IPS-15b (cell line): ENCODE data around the gene MRNIP.

Experiments used
- H3K27me3 ChIP-seq: one replicate; pipeline ENCODE4 v1.6.1; 2013; ENCODE audit warnings: low read length; ENCODE audit not compliant: control insufficient read depth, insufficient read depth
- H3K36me3 ChIP-seq: one replicate; pipeline ENCODE4 v1.6.1; 2013; ENCODE audit warnings: low read length; ENCODE audit not compliant: control insufficient read depth, insufficient read depth
- H3K4me1 ChIP-seq: one replicate; pipeline ENCODE4 v1.6.1; 2013; ENCODE audit warnings: mild to moderate bottlenecking, low read length; ENCODE audit not compliant: control insufficient read depth, insufficient read depth
- H3K4me3 ChIP-seq: one replicate; pipeline ENCODE4 v1.5.1; 2013; ENCODE audit warnings: low read depth, low read length
- H3K9ac ChIP-seq: one replicate; pipeline ENCODE4 v1.6.1; 2013; ENCODE audit warnings: low read depth, mild to moderate bottlenecking, low read length
- H3K9me3 ChIP-seq: one replicate; pipeline ENCODE4 v1.6.1; 2013; ENCODE audit warnings: mild to moderate bottlenecking, low read length; ENCODE audit not compliant: control insufficient read depth, insufficient read depth

Gene MRNIP

DNA sequence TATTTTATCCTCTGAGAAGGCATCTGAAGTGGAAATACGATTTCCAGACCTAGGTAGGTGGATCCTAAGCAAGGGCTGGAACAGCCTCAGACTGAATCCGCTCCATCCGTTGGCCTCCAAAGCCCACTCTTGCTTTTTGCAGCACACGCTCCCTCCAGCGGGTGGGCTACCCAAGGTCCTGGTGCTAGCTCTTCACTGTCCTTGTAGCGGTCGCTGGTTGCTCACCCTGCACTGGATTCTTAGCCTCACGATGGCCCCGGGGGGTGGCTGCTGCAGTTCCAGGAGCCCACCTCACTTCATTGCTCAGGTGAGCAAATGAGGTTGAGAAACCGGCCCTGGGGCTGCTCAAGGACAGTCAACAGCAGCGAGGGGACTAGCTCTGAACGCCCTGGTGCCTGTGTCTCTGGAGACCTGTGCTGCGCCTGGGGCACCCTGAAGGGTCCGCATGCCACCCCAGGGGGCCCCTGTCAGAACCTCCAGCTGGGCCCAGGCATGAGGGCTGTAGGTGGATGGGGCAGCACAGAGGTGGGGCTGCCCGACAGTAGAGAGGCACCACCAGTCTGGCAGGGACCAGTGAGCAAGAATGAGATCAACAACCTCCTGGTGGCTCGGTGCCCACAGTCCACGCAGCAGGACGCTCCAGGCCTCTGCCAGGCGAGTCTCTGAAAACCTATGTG is 56.3 kb downstream of the MRNIP start:
- Histone ChIP-seq H3K27me3 (no peaks in the 10 kb centered on the region), H3K9ac (no peak overlapping the region), H3K9me3 (no peaks in the 10 kb centered on the region), H3K4me1 (peaks cover 6% of the 10 kb centered on the region), H3K36me3 (peaks cover 23% of the 10 kb centered on the region), H3K4me3 (no peak overlapping the region)

DNA sequence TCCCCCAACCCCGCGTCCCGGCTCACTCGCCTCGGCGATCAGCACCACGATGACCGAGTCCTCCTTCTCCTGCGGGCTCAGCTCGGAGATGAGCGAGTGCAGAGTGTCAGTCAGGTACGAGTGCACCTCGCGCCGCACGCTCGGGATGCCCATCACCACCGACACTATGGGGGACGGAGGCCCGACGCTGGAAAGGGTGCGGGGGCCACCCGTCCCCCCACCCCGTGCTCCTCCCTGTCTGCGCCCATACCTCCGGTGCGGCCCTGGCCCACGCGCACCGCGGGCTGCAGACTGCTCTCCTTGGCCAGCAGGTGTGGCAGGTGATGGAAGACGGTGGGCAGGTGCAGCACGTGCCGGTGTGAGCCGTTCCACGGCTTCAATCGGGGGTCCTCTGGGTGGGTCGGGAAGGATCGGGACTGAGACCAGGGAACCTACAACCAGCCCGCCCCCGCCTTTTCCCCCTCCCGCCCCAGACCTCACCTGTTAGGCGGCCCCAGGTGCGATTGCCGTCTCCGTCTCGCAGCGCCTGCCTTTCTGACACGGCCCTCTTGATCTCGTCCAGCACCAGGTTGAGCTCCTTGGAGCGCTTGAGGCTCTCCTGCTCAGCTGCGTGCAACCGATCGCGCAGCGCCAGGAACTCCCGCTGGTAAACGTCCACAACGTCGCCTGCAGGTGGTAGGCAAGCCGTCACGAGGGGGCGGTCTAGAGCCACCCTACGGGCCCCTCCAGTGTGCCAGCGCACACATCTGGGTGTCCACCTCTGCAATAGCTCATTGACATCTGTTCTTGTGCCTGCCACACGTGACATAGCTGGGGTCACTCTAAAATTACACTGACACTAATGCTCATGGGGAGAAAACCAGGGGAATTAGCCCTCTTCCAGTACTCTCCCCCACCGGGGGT is 57.1 kb downstream of the MRNIP start:
- H3K4me1 ChIP-seq, result peaks cover 6% of the 10 kb centered on the region
- no peak overlapping the region for H3K9ac ChIP-seq
- no peaks in the 10 kb centered on the region for H3K9me3 ChIP-seq
- H3K36me3 ChIP-seq, result peaks cover 23% of the 10 kb centered on the region
- no peaks in the 10 kb centered on the region for H3K27me3 ChIP-seq
- H3K4me3 ChIP-seq, result no peak overlapping the region

DNA sequence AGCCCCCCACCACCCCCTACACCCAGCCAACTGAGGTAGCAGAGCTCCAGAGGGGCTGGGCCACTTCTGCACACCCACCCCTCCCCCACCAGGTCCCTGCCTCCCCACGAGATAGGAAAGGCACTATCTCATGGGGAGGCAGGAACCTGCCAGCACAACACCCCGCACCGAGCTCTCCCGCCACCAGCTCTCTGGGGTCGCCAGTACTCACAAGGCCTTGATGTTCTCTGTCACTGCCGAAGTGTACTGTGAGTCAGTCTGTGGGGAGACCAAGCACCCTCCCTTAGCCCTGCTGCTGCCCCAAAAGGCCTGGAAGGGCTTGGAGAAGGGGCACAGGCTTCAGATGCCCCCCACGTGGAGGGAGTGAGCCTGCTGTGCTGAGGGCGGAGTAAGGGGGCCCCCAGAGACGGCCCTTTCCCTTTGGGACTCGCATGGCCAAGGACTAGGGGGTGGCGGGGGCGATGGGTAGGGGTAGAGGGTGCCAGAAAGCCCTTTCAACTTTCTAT is 57.9 kb downstream of the MRNIP start:
- Histone ChIP-seq H3K4me3 (no peak overlapping the region), H3K4me1 (peaks cover 6% of the 10 kb centered on the region), H3K9me3 (no peaks in the 10 kb centered on the region), H3K27me3 (no peaks in the 10 kb centered on the region), H3K9ac (no peak overlapping the region), H3K36me3 (peaks cover 23% of the 10 kb centered on the region)

DNA sequence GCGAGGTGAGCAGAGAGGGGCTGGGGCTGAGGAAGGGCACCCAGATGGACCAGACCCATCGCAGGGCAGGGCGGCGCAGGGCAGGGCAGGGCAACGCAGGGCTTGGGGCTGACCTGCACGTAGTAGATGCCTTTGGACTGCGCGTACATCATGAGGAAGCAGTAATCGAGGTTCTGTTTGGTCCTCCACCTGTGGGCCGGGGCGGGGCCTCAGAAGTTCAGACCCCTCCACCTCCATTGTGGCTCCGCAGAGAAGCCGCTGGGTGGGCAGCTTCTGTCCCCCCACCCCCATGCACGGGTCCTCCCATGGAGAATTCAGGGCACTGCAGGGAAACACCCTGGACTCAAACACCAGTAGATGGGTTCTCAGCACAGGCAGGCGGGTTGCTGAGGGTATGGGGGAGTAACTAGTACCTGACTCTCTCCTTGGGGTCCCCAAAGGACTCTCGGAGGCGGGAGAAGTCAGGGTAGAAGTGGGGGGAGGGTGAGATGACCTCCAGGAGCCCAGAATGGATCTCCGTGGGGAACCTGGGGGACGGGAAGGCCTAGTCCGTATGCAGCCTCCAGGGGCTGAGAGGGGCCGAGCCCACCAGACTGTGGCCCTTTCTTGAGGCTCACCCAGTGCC is 58.4 kb downstream of the MRNIP start:
- Histone ChIP-seq H3K9ac (no peak overlapping the region), H3K27me3 (no peaks in the 10 kb centered on the region), H3K4me1 (peaks cover 6% of the 10 kb centered on the region), H3K4me3 (no peak overlapping the region), H3K9me3 (no peaks in the 10 kb centered on the region), H3K36me3 (peaks cover 23% of the 10 kb centered on the region)

DNA sequence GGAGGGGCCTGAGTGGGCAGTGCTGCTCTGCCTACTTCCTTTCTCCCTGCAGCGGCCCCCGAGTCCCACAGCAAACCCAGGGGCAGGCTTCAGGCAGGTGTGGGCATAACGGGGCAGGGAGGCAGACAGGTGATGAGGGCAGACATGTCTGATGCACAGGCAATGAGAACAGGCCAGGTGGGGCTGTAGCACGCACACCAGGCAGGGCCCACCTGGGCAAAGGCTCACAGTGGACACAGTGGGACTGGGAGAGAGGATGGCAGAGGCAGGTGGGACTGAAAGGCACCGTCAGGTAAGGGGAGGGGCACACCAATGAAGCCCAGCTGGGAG is 59.0 kb downstream of the MRNIP start:
- no peaks in the 10 kb centered on the region for H3K27me3 ChIP-seq
- H3K4me3 ChIP-seq, result no peak overlapping the region
- no peaks in the 10 kb centered on the region for H3K9me3 ChIP-seq
- H3K36me3 ChIP-seq, result peaks cover 23% of the 10 kb centered on the region
- no peak overlapping the region for H3K9ac ChIP-seq
- peaks cover 8% of the 10 kb centered on the region for H3K4me1 ChIP-seq

DNA sequence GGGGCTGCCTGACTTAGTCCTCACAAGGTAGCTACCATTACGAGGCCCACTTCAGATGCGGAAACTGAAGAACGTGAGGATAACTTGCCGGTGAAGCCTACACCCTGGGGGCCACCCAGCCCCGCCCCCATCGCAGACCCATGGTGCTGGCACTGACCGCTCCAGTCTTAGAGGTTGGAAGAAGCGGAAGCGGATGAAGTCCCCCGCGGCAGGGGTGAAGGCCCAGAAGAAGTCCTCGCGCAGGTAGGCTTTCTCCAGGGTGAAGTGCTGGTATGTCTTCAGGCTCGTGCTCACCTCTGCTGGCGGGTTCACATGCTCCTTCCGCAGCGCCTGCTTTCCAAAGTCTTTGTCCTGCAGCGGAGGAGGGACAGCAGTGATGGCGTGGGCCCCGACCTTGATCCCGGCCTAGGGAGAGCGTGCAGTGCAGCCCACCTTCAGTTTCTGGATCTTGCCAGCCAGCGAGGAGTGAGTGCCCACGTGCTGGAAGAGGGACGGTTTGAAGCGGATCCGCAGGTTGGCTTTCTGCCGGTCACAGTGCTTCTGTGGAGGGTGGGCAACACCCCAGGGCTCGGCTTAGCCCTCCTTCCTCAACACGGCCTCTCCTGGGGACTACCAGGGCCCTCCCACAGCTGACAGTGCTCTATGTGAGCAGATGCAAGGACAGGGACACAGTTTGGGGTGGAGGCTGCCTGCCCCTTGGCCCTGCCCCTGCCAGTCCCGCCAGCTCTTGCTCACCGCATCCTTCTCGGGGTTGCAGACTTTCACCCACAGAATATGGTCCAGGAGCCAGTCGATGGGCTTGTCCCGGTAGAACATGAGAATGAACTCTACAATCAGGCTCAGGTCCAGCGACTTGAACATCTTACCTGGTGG is 59.6 kb downstream of the MRNIP start:
- Histone ChIP-seq H3K36me3 (peaks cover 23% of the 10 kb centered on the region), H3K4me1 (peaks cover 8% of the 10 kb centered on the region), H3K4me3 (no peak overlapping the region), H3K9me3 (no peaks in the 10 kb centered on the region), H3K27me3 (no peaks in the 10 kb centered on the region), H3K9ac (no peak overlapping the region)

DNA sequence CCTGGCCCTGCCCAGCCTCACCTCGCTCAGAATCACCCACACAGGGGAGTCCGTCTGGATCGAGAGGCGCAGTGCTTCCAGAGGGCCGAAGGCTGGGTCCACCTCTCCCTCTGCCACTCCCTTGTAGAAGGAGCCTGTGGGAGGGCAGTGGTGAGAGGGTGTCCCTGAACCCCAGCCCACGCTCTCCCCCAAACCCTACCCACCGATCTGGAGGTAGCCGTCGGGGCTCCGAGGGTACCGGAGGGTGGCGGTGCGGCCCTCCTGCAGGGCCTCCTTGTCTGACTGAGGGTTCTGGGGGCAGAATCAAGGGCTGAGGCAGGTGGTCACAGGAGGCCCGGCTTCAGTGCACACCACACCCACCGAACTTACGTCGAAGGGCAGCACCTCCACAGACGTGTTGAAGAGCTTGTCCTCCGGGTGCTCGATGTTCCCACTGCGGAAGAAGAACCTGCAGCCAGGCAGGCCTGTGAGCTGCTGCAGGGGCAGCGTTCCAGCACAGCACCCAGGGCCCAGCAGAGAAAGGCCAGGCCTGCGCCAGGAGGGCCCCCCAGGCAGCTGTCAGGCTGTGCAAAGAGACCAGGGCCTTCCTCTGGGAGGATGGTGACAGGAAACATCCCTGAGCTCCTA is 60.4 kb downstream of the MRNIP start:
- H3K4me3 ChIP-seq, result no peak overlapping the region
- H3K9me3 ChIP-seq, result no peaks in the 10 kb centered on the region
- peaks cover 23% of the 10 kb centered on the region for H3K36me3 ChIP-seq
- no peaks in the 10 kb centered on the region for H3K27me3 ChIP-seq
- peaks cover 8% of the 10 kb centered on the region for H3K4me1 ChIP-seq
- no peak overlapping the region for H3K9ac ChIP-seq

DNA sequence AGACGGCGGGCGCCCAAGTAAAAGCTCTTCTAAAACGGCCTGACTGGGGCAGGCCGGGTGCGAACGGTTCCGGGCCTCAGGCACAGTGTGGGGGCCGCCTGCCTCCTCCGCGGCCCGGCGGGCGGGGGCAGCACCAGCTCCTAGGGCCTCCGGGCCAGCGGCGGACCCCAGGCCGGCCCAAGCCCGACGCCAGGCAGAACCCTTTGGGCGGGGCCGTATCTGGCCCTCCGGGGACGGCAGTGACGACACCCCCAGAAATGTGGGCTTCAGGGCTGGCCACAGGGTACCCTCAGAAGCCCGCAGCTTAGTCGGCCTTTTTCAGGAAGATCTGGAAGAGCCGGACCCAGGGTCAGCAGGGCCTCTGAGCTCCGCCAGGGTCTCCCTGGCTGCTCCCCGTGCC is 60.9 kb downstream of the MRNIP start:
- no peaks in the 10 kb centered on the region for H3K27me3 ChIP-seq
- H3K4me3 ChIP-seq, result no peak overlapping the region
- no peaks in the 10 kb centered on the region for H3K9me3 ChIP-seq
- no peak overlapping the region for H3K9ac ChIP-seq
- H3K4me1 ChIP-seq, result peaks cover 3% of the 10 kb centered on the region
- peaks cover 23% of the 10 kb centered on the region for H3K36me3 ChIP-seq

DNA sequence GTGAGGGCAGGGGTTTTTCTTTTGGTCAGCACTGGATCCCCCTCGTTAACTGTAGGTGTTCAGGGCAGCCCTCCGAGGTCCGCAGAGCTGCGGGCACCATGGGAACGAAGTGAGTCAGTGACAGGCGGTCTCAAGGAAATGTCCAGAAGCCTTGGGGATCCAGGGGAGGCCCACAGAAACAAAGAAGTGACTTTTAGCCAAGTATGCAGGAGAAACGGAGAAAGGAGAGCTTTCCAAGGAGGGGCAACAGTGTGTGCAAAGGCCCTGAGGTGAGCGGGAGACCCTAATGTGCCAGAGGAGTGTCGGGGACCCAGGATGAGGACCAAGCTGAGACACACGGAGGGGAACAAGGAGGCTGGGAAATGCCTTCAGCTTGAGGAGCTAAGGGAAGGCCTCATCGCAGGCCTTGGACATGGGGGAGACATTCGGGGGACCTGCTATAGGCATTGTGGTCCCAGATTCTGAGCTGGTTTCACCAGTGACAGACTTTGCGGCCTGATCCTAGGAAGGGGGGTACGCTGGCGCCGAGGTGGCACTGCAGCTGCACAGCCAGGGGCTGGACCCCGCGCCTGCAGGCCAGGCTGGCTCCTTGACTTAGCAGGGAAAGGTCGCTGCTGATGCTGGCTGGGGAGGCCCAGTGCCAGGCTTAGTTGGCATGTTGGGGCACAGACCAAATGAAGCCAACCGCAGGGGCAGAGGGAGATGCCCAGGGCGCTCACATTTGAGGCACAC is 61.6 kb downstream of the MRNIP start:
- peaks cover 2% of the 10 kb centered on the region for H3K4me1 ChIP-seq
- H3K36me3 ChIP-seq, result peaks cover 23% of the 10 kb centered on the region
- H3K9me3 ChIP-seq, result no peaks in the 10 kb centered on the region
- peak overlapping the region; percentile 61 for H3K4me3 ChIP-seq
- H3K27me3 ChIP-seq, result no peaks in the 10 kb centered on the region
- peak overlapping the region; percentile 37 for H3K9ac ChIP-seq

DNA sequence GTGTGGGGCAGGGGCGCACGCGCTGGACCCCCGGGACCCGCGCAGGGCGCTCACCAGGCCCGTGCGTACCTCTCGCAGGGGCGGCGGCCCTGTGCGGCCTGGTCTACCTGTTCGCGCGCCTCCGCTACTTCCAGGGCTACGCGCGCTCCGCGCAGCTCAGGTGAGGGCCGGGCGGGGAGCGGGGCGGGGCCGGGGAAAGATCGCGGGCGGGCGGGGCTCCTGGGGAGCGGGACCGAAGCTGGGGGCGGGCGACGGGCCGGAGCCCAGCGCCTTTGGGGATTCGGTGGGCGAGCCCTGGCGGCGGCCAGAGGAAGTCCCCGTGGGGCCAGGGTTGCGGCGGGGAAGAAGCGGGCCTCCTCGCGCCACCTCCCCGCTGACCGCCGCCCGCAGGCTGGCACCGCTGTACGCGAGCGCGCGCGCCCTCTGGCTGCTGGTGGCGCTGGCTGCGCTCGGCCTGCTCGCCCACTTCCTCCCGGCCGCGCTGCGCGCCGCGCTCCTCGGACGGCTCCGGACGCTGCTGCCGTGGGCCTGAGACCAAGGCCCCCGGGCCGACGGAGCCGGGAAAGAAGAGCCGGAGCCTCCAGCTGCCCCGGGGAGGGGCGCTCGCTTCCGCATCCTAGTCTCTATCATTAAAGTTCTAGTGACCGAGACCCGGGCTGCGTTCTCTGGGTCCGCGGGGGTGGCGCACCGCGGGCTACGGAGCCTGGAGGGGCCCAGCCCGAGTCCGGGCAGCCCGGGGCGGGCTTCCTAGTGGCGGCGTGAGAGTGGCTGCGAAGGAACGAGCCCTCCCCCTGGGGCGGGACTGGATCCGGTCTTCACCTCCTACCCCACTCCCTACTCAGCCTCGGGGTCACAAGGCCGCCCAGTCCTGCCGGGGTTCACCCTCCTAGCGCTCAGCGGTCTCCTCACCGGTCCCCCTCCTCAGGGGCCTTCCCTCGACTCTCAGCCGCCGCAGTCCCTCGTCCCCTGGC is 62.5 kb downstream of the MRNIP start:
- H3K4me3 ChIP-seq, result peak overlapping the region; percentile 63
- H3K36me3 ChIP-seq, result peaks cover 20% of the 10 kb centered on the region
- no peaks in the 10 kb centered on the region for H3K27me3 ChIP-seq
- H3K9ac ChIP-seq, result peak overlapping the region; percentile 65
- peaks cover 2% of the 10 kb centered on the region for H3K4me1 ChIP-seq
- H3K9me3 ChIP-seq, result no peaks in the 10 kb centered on the region
